SU-DHL-6 (cell line): Measurements from ENCODE around the gene SNCG.
"Not testable (repeated sequence)": the region's sequence is repeated elsewhere in the genome, so short reads cannot be mapped to it uniquely, and the experiment has no call there.

Source experiments
- H2AFZ ChIP-seq: fragments of 200-600 bp; sonication (generic); 2 replicates; pipeline ENCODE4 v1.6.1; 2014; ENCODE audit warnings: low read depth, mild to moderate bottlenecking, moderate library complexity, mixed read lengths, antibody characterized with exemption, low read length; ENCODE audit not compliant: severe bottlenecking
- H3F3A ChIP-seq: fragments of 200-600 bp; shearing (Covaris generic); 2 replicates; pipeline ENCODE4 v1.6.0; 2016; ENCODE audit warnings: antibody characterized with exemption, mild to moderate bottlenecking; ENCODE audit not compliant: insufficient read depth
- H3K27ac ChIP-seq: fragments of 200-600 bp; sonication (generic); 2 replicates; pipeline ENCODE4 v1.5.1; 2016; ENCODE audit warnings: low read depth, mild to moderate bottlenecking, low read length, moderate library complexity, mixed read lengths
- H3K27me3 ChIP-seq: fragments of 200-600 bp; sonication (generic), shearing (Covaris generic); 2 replicates; pipeline ENCODE4 v1.6.0; 2014; ENCODE audit warnings: mild to moderate bottlenecking, low read length
- H3K36me3 ChIP-seq: fragments of 200-600 bp; sonication (generic); 2 replicates; pipeline ENCODE4 v1.6.1; 2014; ENCODE audit warnings: mild to moderate bottlenecking, low read length, mixed read lengths
- H3K4me2 ChIP-seq: fragments of 300-600, 200-600 bp; shearing (Covaris generic), sonication (generic); 2 replicates; pipeline ENCODE4 v1.6.0; 2014; ENCODE audit warnings: low read length, low read depth, mild to moderate bottlenecking; ENCODE audit not compliant: poor library complexity, severe bottlenecking
- H3K4me3 ChIP-seq: fragments of 200-600 bp; sonication (generic); 2 replicates; pipeline ENCODE4 v1.5.1; 2014; ENCODE audit warnings: antibody characterized with exemption, low read length, mild to moderate bottlenecking, mixed read lengths; ENCODE audit not compliant: insufficient read depth, poor library complexity, severe bottlenecking
- H3K79me2 ChIP-seq: fragments of 200-600 bp; sonication (generic); 2 replicates; pipeline ENCODE4 v1.6.1; 2014; ENCODE audit warnings: mild to moderate bottlenecking, low read length, moderate library complexity; ENCODE audit not compliant: insufficient read depth
- H3K9ac ChIP-seq: fragments of 200-600 bp; sonication (generic); 2 replicates; pipeline ENCODE4 v1.7.0; 2014; ENCODE audit warnings: mild to moderate bottlenecking, low read length
- H3K9me2 ChIP-seq: fragments of 200-600 bp; sonication (generic); replicated peaks from 2 replicates; pipeline ENCODE4 v1.6.1; 2014; ENCODE audit warnings: low read length; ENCODE audit not compliant: insufficient read depth
- H3K9me3 ChIP-seq: fragments of 200-600 bp; sonication (generic); 2 replicates; pipeline ENCODE4 v1.6.1; 2014; ENCODE audit warnings: low read length, mixed read lengths; ENCODE audit not compliant: insufficient read depth
- H4K20me1 ChIP-seq: fragments of 200-600 bp; sonication (generic); 2 replicates; pipeline ENCODE4 v1.6.1; 2014; ENCODE audit warnings: low read depth, mild to moderate bottlenecking, antibody characterized with exemption, low read length, moderate library complexity, mixed read lengths
- EZH2phosphoT487 ChIP-seq: fragments of 200-600 bp; sonication (generic), shearing (Covaris generic); conservative IDR thresholded peaks from 2 replicates; pipeline ENCODE4 v1.6.1; 2018; ENCODE audit warnings: mild to moderate bottlenecking, antibody characterized with exemption, low read length, moderate library complexity, mixed read lengths
- TF ChIP-seq, protein P1 (sequence below): fragments of 200-600 bp; sonication (generic); IDR thresholded peaks from one replicate; pipeline ENCODE4 v1.5.1; 2017; ENCODE audit warnings: antibody characterized with exemption, mild to moderate bottlenecking, low read length, moderate library complexity; ENCODE audit not compliant: insufficient read depth, poor library complexity, severe bottlenecking

SNCG gene

DNA sequence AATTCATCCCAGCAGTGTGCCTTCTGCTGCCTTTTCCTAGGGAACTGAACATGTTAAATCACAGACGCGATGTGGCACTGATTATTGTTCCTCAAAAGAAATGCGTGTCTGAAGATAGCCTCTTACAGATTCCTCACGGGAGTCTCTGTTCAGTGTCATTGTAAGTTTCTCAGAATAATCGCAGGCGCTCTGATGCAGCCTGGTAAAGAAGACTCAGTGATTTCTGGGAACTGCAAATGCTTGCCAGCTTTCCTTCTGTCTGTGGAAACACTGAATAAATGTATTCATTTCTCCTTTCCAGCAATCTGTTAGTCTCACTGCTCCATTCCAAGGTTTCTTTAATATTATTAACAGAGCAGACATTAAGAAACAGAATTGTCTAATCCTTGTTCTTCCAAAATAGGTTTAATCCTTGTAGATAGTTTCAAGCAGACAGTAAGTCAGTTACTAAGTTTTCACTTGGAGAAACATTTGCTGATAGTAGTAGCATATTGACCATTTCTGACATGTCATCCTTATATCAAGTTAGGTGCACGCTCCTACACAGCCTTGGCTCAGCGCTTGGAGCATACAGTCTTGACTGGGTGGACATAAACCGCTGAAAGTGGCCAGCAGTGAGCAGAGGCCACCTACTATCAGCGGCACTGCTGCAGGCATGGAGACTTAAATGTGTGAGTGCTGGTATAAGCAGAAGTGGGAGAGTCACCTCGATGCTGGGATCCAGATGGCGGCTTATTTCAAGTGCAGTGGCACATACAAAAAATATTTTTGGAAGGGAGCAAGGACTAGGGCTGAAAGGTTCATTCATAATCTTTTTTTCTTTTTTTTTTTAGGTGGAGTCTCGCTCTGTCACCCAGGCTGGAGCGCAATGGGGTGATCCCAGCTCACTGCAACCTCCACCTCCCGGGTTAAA lies 28.7 kb upstream of the SNCG start:
- Histone ChIP-seq H3K9me3 (no peaks in the 10 kb centered on the region), H3K9me2 (no peaks in the 10 kb centered on the region), H3K36me3 (peaks cover 5% of the 10 kb centered on the region; the same call in 1 of the 2 replicates), H2AFZ (no peak overlapping the region), H3K27me3 (no peaks in the 10 kb centered on the region), H3K4me3 (no peak overlapping the region), H4K20me1 (no peaks in the 10 kb centered on the region), H3K79me2 (no peaks in the 10 kb centered on the region), H3F3A (no peaks in the 10 kb centered on the region), H3K4me2 (no peak overlapping the region), H3K27ac (no peak overlapping the region), H3K9ac (no peak overlapping the region)
- TF ChIP-seq, protein P1, sequence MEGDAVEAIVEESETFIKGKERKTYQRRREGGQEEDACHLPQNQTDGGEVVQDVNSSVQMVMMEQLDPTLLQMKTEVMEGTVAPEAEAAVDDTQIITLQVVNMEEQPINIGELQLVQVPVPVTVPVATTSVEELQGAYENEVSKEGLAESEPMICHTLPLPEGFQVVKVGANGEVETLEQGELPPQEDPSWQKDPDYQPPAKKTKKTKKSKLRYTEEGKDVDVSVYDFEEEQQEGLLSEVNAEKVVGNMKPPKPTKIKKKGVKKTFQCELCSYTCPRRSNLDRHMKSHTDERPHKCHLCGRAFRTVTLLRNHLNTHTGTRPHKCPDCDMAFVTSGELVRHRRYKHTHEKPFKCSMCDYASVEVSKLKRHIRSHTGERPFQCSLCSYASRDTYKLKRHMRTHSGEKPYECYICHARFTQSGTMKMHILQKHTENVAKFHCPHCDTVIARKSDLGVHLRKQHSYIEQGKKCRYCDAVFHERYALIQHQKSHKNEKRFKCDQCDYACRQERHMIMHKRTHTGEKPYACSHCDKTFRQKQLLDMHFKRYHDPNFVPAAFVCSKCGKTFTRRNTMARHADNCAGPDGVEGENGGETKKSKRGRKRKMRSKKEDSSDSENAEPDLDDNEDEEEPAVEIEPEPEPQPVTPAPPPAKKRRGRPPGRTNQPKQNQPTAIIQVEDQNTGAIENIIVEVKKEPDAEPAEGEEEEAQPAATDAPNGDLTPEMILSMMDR: no peak
- TF ChIP-seq EZH2phosphoT487: no peak

DNA sequence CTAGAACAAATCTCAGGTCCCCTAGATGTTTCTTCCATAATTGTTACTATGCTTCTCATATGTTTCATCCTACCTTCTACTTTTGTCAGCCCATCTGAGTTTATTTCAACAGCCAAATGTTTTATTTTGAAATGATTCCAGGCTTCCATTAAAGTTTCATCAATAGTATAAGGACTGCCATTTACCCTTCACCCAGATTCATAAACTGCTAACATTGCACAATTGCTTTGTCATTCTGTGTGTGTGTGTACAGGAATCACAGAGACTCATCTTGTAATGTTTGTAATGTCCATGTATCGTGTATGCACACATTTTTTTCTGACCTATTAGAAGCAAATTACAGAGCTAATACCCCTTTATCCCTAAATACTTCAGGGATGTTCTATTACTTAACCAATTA lies 26.5 kb upstream of the SNCG start:
- H3K79me2 ChIP-seq: no peaks in the 10 kb centered on the region
- no peak overlapping the region for H3K9ac ChIP-seq
- no peak overlapping the region for H3K4me2 ChIP-seq
- H4K20me1 ChIP-seq: no peaks in the 10 kb centered on the region
- no peak for TF ChIP-seq EZH2phosphoT487
- TF ChIP-seq, protein P1: no peak
- H3K4me3 ChIP-seq: no peak overlapping the region
- H3F3A ChIP-seq: no peaks in the 10 kb centered on the region
- no peaks in the 10 kb centered on the region for H3K9me3 ChIP-seq
- H3K36me3 ChIP-seq: no peaks in the 10 kb centered on the region
- H2AFZ ChIP-seq: no peak overlapping the region
- H3K27ac ChIP-seq: no peak overlapping the region
- no peaks in the 10 kb centered on the region for H3K27me3 ChIP-seq
- no peaks in the 10 kb centered on the region for H3K9me2 ChIP-seq

DNA sequence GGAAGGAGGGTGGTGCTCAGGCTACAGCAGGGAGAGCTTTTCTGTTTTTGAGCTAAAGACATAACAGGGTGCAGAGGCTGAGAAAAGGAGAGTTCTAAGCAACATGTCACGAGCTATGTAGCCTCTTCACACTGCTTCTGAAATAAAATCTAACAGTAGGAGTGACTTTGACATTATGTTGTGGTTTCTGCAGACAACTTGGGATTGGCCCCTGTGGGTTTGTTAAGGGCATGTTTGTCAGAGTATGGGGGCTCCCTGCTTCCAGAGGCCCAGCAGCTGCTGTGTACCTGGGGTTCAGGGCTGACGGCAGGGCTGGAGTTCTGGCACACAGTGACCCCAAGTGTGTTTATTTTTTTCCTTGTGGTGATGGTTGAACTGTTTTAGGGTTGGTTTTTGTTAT lies 25.7 kb upstream of the SNCG start:
- Histone ChIP-seq H3K9me2 (no peaks in the 10 kb centered on the region), H3K27me3 (no peaks in the 10 kb centered on the region), H3K4me2 (no peak overlapping the region), H3K27ac (no peak overlapping the region), H3K9me3 (no peaks in the 10 kb centered on the region), H3K36me3 (no peaks in the 10 kb centered on the region), H4K20me1 (no peaks in the 10 kb centered on the region), H2AFZ (no peak overlapping the region), H3K4me3 (no peak overlapping the region), H3K79me2 (no peaks in the 10 kb centered on the region), H3F3A (no peaks in the 10 kb centered on the region), H3K9ac (no peak overlapping the region)
- no peak for TF ChIP-seq EZH2phosphoT487
- TF ChIP-seq, protein P1: no peak

DNA sequence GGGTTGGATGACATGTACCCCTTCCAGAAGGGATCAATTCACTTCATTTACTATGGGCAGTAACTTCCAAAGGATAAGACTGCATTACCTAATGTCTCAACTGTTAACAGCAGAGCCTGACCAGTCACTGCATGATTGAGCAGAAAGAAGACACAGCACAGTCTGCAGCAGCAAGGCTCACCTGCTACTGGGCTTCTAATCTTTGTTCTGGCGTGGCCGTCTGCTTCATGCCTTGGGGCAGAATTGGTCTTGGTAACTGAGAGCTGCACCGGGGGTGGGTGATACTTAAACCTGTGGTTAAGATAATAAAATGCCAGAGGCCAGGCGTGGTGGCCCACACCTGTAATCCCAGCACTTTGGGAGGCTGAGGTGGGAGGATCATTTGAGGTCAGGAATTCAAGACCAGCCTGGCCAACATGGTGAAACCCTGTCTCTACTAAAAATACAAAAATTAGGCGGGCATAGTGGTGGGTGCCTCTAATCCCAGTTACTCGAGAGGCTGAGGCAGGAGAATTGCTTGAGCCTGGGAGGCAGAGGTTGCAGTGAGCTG lies 24.2 kb upstream of the SNCG start:
- not testable (repeated sequence) for H3K9me3 ChIP-seq, H3K9ac ChIP-seq, H3K4me2 ChIP-seq, H3K36me3 ChIP-seq, H3K4me3 ChIP-seq, H3K9me2 ChIP-seq, H3K27me3 ChIP-seq, H3K27ac ChIP-seq, H4K20me1 ChIP-seq, H2AFZ ChIP-seq, H3K79me2 ChIP-seq, H3F3A ChIP-seq
